H1 (cell line): ENCODE results near the gene ZNF571. TPM values are rescaled to one million over a fixed set of nuclear protein-coding genes. Genes with fewer than 3 reads are reported as not detected.
A peak's percentile ranks its signal among the peaks of the same experiment; 100 is the strongest.

Experiments used
- ATF2 ChIP-seq: IDR thresholded peaks from 2 replicates; pipeline ENCODE4 v1.6.1; 2012; ENCODE audit warnings: low read length, inconsistent platforms
- ATF3 ChIP-seq: IDR thresholded peaks from 2 replicates; pipeline ENCODE4 v1.6.1; 2011; ENCODE audit warnings: low read depth, mild to moderate bottlenecking, low read length; ENCODE audit not compliant: insufficient read depth
- CBX8 ChIP-seq: fragments of 300-800, 300-1000 bp; sonication (generic); IDR thresholded peaks from 2 replicates; pipeline ENCODE4 v1.7.1; 2016; ENCODE audit warnings: low read depth, low read length, borderline replicate concordance
- CHD2 ChIP-seq: IDR thresholded peaks from 2 replicates; pipeline ENCODE4 v1.6.1; 2012; ENCODE audit warnings: low read length, improper control_type of control experiment
- CREB1 ChIP-seq: IDR thresholded peaks from 2 replicates; pipeline ENCODE4 v1.6.1; 2012; ENCODE audit warnings: inconsistent platforms
- GTF2F1 ChIP-seq: IDR thresholded peaks from 2 replicates; pipeline ENCODE4 v1.6.1; 2012; ENCODE audit warnings: low read depth, low read length, improper control_type of control experiment, borderline replicate concordance
- HDAC2 ChIP-seq, 2 experiments: fragments of 300-600 bp in 1 of 2; sonication (generic) in 1 of 2; IDR thresholded peaks; 2 replicates each; pipeline ENCODE4 v1.6.1; 2011 to 2012; ENCODE audit warnings: low read depth in 2 of 2, low read length in 2 of 2, mild to moderate bottlenecking in 2 of 2, moderate library complexity in 2 of 2, borderline replicate concordance in 1 of 2, inconsistent platforms in 1 of 2
- KDM4A ChIP-seq: IDR thresholded peaks from one replicate; pipeline ENCODE4 v1.7.1; 2012; ENCODE audit warnings: low read depth, mild to moderate bottlenecking, moderate library complexity, low read length, inconsistent platforms; ENCODE audit not compliant: severe bottlenecking
- MAFK ChIP-seq: IDR thresholded peaks from 2 replicates; pipeline ENCODE4 v1.6.1; 2012; ENCODE audit warnings: low read depth, mild to moderate bottlenecking, improper control_type of control experiment, low read length
- MAX ChIP-seq: IDR thresholded peaks from 2 replicates; pipeline ENCODE4 v1.6.1; 2012; ENCODE audit warnings: inconsistent platforms
- NANOG ChIP-seq: IDR thresholded peaks from 2 replicates; pipeline ENCODE4 v1.6.1; 2011; ENCODE audit warnings: low read length, low read depth, mild to moderate bottlenecking, inconsistent platforms; ENCODE audit not compliant: insufficient read depth, poor library complexity, severe bottlenecking
- POLR2AphosphoS5 ChIP-seq: IDR thresholded peaks from 2 replicates; pipeline ENCODE4 v1.6.1; 2011; ENCODE audit warnings: low read depth, low read length
- RFX5 ChIP-seq: IDR thresholded peaks from 2 replicates; pipeline ENCODE4 v1.6.1; 2011; ENCODE audit warnings: low read depth, low read length, improper control_type of control experiment, borderline replicate concordance
- RXRA ChIP-seq: IDR thresholded peaks from 2 replicates; pipeline ENCODE4 v1.6.1; 2011; ENCODE audit warnings: low read depth, mild to moderate bottlenecking, low read length, moderate library complexity; ENCODE audit not compliant: insufficient read depth
- SIN3A ChIP-seq, 2 experiments: IDR thresholded peaks in 1 of 2; conservative IDR thresholded peaks in 1 of 2; 2 replicates each; pipeline ENCODE4 v1.6.1; 2011 to 2012; ENCODE audit warnings: low read length in 2 of 2, improper control_type of control experiment in 1 of 2, low read depth in 1 of 2, mild to moderate bottlenecking in 1 of 2
- SIX5 ChIP-seq: IDR thresholded peaks from 2 replicates; pipeline ENCODE4 v1.6.1; 2011; ENCODE audit warnings: mild to moderate bottlenecking, low read depth, low read length
- SP2 ChIP-seq: IDR thresholded peaks from 2 replicates; pipeline ENCODE4 v1.6.1; 2012; ENCODE audit warnings: mild to moderate bottlenecking, low read length, inconsistent platforms
- SP4 ChIP-seq: IDR thresholded peaks from 2 replicates; pipeline ENCODE4 v1.6.1; 2012; ENCODE audit warnings: low read length, inconsistent platforms
- TAF7 ChIP-seq: optimal IDR thresholded peaks from 2 replicates; pipeline ENCODE3; 2011; ENCODE audit warnings: low read depth, mild to moderate bottlenecking, inconsistent platforms, low read length, moderate library complexity, borderline replicate concordance
- TCF12 ChIP-seq: IDR thresholded peaks from 2 replicates; pipeline ENCODE4 v1.6.1; 2011; ENCODE audit warnings: low read depth, mild to moderate bottlenecking, low read length
- YY1 ChIP-seq: IDR thresholded peaks from 2 replicates; pipeline ENCODE4 v1.6.1; 2011; ENCODE audit warnings: low read depth, mild to moderate bottlenecking, low read length
- ZNF274 ChIP-seq: IDR thresholded peaks from 2 replicates; pipeline ENCODE4 v1.7.0; 2012; ENCODE audit warnings: low read length, borderline replicate concordance; ENCODE audit errors: extremely low read depth
- polyA plus RNA-seq, 7 experiments: library from polyadenylated mRNA; depleted of rRNA in 3 of 7; stranded (reverse) in 5 of 7; unstranded in 2 of 7; fragments of >200 nt in 5 of 7; fragments of 200-250 nt in 2 of 7; gene quantifications; 1 replicate in 5 of 7; 2 replicates in 1 of 7; 4 replicates in 1 of 7; pipeline versions ENCODE4 v1.2.1 to v1.2.3, GENCODE V29; 2011 to 2013; ENCODE audit warnings: missing spikeins in 2 of 7, mixed read lengths in 2 of 7
- total RNA-seq: library from RNA; stranded (reverse); fragmentation: NEBNext Ultra II Directional; extraction: Animal tissue kit (Norgen Biotek cat#: 25700); gene quantifications from 2 replicates; pipeline ENCODE4 v1.2.1, GENCODE V29; 2021

The ZNF571 gene
- total and polyA plus RNA-seq, 2 of the 8 experiments (the other 6 are each of a cell fraction or from before 2014, with no cell fraction given), result 1.8 to 3.9 TPM

GRCh38 chr19:37594304-37594981 lies at the start of gene ZNF571, which contains the start of gene ZNF540 (continued):
- TF ChIP-seq CREB1, result peak; percentile 94
- TF ChIP-seq SIX5, result peak; percentile 79
- no peak for TF ChIP-seq GTF2F1
- no peak for TF ChIP-seq SP4
- TF ChIP-seq MAFK, result no peak
- 0 out of 2 replicates have a peak, but pooled peaks have one; percentile 56 for TF ChIP-seq ATF2
- peak in 1 of 2 experiments; percentile 42; a peak in 1 of 4 replicates for TF ChIP-seq HDAC2 (IDR thresholded peaks at IDR 0.05; ENCODE audit: borderline replicate concordance in 1 of 2, low read depth in 2 of 2, low read length in 2 of 2)
- TF ChIP-seq YY1, result no peak
- TF ChIP-seq NANOG, result no peak
- TF ChIP-seq SP2, result no peak
- no peak; a peak in 1 of 4 replicates for TF ChIP-seq SIN3A (conservative IDR thresholded peaks at IDR 0.05 in 1 of 2, IDR thresholded peaks at IDR 0.05 in 1 of 2; ENCODE audit: low read depth in 1 of 2, low read length in 2 of 2)
- TF ChIP-seq RFX5, result no peak
- TF ChIP-seq CBX8, result no peak
- TF ChIP-seq KDM4A, result peak; percentile 83
- peak; percentile 79 for TF ChIP-seq CHD2
- TF ChIP-seq RXRA, result no peak
- peak; percentile 31 for TF ChIP-seq TAF7
- TF ChIP-seq ATF3, result peak; percentile 66
- peak; percentile 55 for TF ChIP-seq MAX
- no peak for TF ChIP-seq ZNF274
- no peak; the same call in none of the 2 replicates for TF ChIP-seq POLR2AphosphoS5
- TF ChIP-seq TCF12, result no peak
